GM11168 (cell line): ENCODE results near the gene SUSD6.

Experiments used
- in situ Hi-C: fragments of 300-500 bp; cut with MboI; formaldehyde crosslinking; loops from one replicate; pipeline ENCODE4 v1.12.0; 2022; ENCODE audit warnings: low sequenced_read_pairs; ENCODE audit not compliant: unreplicated experiment

SUSD6 gene

DNA sequence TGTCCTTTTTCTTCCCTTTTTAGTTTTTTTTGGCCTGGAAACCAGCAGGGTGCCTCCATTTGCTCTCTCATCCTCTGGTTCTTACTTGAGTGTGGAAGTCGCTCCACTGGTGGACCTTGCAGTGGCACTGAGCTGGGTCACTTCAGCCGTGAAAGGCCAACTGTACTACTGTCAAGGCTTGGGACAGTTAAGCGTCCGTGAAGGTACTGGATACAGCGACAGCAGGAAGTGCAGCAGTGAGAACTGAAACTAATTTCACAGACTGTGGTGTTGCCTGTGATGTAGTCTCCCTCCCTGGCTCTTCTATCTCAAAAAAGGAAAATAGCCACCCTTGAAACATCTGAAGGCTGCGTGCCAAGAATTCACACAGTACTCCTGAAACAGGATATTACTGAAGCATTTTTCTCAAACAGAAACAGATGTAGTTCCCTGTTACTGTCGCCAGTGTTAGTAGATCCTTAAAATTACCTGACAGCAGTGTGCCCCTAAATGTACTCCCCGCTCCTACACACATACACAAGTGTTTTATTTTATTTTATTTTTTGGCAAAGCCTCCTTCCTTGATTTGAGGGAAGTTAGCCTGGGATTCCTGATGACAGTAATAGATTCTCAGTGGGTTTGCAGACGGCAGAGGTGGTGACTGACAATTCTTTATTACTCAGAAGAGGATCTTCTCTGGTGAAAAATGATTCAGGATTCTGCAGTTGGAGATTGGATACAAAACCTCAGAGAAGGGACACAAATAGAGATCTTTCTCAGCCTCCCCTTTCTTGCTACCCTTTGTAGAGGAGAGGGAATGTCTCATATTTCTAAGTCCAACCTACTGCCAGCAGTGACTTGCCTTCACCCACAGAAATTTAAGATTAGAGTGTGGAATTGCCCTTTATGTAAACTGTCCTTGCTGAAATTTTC, 4.4 kb downstream of the SUSD6 start:
- in situ Hi-C loops = loop anchor here (10.0 kb wide), 1 partner anchor 49 kb away; no protein-coding TSS in a partner anchor

DNA sequence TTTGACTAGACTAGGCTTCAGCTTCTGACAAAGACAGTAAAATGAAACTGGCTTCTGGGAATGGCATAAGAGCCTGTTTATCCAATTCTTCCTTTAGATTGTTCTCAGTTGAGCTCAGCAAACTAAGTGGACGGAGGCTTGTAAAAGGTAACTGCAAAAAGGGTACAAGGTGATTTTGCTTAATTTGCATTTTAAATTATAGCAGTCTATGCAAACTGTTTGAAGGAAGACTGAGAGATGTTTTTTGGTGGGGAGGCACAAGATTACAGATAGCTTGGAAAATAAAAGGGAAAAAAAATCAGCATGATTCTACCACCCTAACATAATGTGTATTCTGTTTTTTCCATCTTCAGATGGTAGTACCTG, 5.0 kb downstream of the SUSD6 start:
- in situ Hi-C loops = loop anchor here (10.0 kb wide), 1 partner anchor 48 kb away; no protein-coding TSS in a partner anchor

DNA sequence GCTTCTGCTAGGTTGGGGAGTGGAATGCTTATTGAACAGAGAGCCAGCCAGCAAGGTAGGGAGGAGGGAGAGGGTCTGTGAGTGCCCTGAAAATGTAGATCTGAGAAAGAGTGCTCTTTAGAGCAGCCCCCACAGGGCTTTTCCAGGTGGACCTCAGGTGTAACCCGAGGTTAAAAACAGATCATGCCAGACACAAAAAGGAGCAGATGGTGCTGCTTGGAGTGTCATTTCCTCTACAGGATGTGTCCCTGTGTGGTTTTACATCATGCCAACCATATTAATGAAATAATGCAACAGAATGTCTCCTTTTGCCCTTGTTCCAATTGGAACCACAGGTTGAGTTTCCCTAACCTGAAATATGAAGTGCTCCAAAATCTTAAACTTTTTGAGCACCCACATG, 6.4 kb downstream of the SUSD6 start:
- in situ Hi-C loops = loop anchor here (10.0 kb wide), 1 partner anchor 47 kb away; no protein-coding TSS in a partner anchor

DNA sequence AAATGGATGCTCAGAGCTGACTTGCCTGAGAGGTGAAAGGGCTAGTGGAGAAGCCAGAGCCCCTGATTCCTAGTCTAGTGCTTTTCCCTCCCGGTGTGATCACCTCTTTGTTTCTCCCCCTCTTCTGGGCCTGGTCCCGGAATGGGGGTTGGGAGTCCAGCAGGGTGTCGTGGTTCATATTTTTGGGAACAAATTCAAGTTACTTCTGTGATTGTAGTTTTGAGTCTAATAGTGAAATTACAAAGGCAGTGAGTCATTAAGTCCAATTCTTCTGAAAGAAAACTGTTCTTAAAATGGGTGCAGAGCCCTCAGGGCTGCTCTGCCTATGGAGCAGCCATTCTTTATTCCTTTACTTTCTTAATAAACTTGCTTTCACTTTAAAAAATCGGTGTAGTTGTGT, 7.6 kb downstream of the SUSD6 start:
- in situ Hi-C loops = loop anchor here (10.0 kb wide), 1 partner anchor 46 kb away; no protein-coding TSS in a partner anchor

DNA sequence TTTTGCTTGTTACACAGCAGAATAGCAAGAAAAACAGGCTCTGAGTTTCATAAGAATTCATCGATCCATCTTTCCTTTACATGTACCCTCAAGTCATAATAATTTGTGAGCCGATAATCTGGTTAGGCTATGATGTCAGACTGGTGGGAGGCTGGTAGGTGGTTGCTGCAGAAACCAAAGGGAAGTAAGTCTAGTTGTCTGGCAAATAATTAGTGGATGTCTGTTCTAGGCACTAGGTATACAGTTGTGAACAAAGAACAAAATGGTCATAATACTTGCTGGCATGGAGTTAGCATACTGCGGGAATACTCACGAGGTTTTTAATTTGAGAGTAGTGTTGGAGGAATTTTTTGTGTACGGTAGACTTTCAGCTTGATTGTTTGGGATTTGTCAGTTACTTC, 8.8 kb downstream of the SUSD6 start:
- in situ Hi-C loops = no loop called here

DNA sequence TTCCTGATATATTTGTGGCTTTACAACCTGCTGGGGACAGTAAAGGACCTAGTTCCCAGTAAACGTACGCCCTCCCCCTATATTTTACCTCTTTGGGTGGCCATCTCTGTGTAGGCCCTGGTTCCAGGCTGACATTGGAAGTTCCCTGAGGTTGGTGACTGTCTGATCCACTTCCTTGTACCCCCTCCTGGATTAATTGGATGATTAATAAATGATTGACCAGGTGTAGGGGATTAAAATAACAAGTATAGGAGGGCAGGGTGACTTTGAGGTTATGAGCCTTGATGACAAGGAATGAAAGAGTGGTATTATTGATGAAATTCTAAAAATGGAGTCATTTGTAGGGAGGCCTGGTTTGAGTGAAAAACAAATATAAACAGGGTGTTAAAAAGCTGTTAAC, 9.6 kb downstream of the SUSD6 start:
- in situ Hi-C loops = no loop called here

DNA sequence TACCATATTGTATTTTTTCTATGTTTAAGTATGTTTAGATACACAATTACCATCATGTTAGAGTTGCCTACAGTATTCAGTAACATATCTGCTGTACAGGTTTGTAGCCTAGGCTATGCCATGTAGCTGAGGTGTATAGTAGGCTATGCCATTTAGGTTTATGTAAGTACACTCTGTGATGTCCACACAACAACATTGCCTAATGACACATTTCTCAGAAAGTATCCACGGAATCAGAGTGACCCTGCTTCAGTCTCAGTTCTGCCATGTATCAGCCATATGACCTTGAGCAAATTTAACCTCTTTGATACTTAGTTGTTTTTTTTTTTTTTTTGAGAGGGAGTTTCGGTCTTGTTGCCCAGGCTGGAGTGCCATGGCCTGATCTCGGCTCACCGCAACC, 12.7 kb downstream of the SUSD6 start:
- in situ Hi-C loops = no loop called here

DNA sequence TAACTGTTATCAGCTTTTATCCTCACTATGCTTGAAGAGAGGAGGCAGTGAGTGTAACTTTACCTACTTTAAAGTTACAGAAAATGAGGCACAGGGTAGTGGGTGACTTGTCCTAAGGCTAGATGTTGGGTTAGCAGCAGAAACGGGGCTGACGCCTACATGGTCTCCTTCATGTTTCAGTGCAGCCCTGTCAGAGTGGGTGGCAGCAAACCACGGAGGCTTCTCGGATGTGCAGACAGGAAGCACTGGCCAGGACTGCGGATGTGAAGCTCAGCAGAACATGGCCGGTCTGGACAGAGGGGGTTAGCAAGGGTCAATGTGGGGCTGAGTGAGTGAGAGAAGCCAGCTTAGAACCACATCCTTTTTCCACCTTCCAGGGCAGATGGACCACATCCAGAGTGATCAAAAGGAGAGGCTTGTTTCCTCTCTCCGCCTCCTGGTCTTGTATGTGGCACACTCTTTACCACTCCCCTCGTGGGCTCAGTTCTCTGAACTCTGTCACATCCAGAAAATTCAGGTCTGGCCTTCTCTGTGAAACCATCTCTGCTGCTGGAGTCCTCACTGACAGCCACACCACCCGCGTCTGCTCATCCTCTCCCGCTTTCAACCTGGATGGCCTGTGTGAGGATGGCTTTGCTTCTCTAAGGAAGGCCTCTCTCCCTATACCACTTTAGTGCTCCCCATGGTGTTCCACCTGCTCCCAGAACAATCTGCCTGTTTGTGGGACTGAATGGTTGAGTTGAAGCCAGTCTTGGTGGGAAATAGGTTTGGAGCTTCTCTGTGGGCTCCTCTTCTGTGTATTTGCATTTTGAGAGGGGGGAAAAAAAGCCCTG, 14.1 kb downstream of the SUSD6 start:
- in situ Hi-C loops = no loop called here

DNA sequence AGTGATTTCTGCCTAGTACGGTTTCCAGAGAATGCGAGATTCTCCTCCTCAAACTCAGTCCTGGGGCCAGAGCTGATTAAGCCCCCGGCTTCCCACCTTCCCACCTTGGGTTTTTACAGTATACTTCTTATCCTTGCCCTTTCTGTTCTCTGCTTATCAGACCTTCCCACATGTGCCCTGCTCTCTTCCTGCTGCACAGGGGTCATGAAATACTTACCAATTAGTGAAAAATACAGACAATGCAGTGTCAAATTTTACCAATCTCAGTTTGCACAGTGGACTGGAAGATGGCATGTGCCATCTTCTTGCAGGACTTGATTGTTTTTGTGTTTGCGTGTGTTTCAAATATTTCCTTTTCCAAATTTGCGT, 14.7 kb downstream of the SUSD6 start:
- in situ Hi-C loops = no loop called here

DNA sequence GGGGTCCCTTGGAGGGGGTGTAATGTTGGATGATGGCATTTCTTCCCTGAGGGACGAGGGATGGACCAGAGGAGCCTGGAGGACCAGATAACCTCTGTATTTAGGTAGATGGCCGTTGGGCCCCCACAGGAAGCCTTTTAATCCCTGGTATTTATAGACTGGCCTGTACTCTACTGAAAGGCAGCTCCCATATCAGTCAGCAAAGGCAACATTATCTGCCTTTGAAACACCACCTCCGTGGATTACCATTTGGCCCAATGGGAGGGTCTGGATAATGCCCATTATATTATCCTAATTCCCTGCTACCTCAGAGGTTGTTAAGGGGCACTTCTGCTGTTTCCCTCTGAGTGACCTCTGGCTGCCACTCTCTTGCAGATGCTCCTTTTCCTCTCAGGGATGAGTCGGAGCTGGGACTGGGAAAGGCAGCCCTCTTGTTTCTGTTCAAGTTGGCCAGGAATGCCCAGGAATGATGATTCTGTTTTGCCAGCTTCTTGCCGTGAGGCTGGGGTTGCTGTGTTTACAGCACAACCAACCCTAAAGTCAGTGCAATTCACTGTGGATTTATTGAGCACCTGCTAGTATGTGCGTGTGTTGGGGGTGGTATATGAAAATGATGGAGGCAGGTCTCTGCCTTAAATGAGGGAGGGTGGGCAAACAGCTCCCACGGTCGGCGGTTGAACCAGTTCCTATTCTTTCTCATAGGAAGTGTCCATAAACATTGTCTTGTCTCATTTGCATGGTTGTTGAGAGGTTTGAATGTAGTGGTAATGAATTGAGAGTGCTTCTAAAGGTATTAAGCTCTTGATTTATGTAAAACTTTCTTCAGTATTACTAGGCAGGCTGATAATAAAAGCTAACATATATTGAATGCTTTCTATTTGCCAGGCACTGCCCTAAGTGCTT, 18.1 kb downstream of the SUSD6 start:
- in situ Hi-C loops = no loop called here

DNA sequence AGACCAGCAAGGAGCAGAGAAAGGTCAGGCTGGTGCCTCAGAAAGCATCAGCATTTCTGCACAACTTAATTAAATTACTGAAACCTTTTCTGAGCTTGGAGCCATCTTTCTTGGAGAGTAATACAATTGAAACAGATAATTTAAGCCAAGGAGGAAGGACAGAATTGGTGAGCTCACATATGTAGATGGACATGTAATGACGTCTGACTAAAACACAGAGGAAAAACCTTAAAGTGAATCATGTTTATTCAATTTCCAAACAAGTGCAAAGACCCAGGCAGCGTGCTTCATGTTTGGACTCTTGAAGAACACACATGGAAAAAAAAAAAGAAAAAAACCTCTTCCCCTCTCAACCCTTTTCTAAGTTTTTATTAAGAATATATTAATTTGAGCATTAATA, 19.0 kb downstream of the SUSD6 start:
- in situ Hi-C loops = no loop called here

DNA sequence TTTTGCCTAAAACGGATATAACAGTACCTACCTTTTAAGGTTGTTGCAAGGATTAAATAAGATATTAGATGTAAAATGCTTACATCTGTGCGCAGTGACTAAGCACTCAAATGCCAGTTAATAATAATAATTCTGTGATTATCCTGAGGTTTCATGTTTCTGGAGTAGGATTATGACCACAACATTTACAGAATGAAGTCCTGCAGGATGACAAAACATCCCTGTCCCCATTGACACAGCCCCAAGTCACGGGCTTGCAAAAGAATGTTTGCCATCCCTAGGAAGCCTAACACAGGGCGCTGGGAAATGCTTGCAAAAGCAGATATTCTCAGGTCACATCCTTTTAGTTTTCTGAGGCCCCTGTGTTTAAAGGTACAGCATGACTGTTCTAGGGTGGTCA, 20.1 kb downstream of the SUSD6 start:
- in situ Hi-C loops = no loop called here

DNA sequence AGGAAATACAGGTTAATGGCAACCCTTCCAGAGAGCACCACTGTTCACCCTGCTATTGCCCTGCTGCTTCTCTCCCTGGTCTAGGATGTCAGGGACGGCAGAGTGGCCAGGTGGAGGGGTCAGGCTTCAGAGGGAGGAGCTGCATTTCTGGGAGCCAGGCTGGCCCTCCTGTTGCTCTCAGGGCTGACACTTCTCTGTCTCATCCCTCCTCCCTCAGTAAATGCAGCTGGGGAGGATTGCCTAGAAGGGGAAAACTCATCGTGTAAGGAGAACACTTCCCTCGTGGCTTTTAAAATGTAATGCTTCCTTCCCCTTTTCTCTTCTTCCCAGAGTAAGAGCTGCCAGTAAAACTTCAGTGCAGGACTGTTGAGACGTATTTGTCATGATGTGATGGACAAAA, 20.8 kb downstream of the SUSD6 start:
- in situ Hi-C loops = no loop called here

DNA sequence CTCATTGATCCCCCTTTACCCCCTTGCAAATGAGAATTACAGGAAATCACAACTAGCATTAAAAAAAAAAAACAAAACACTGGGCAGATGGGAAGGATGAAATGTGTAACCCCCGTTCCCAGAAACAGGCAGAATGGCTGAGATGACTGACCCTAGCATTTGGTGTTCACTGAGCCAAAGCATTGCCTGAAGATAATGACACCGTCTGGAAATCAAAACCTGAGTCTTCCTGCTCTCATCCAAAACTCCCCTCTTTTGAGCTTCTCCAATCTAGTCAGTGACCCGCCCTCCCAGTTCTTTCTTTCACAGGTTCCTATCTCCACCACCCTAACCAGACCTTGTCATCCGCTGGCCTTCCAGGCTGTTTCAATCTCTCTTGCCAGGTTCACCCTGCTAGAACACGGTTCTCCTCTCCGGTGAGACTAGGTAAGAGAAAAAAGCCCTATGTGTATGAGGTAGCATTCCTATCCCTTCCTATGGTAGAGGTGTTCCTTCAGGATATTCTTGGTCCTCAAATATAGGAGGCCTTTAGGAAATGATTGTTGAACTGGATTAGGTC, 21.3 kb downstream of the SUSD6 start:
- in situ Hi-C loops = no loop called here

DNA sequence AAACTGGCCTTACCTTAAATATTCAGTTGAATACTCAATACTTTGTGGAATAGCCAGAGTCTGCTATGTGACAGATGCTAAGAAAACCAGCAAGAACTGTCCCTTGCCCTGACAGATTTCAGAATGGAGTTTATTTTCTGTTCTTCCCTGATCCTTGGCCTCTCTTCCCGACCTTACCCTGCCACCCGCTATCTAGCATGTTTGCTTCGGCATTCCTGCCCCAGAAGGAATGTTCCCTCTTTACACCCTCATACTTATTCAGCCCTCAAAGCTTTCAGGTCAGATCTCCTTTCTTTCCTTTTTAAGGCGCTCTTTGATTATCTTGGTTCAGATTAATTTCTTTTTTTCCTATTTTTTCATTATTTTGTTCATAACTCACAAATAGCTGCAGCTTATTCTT, 21.8 kb downstream of the SUSD6 start:
- in situ Hi-C loops = no loop called here

DNA sequence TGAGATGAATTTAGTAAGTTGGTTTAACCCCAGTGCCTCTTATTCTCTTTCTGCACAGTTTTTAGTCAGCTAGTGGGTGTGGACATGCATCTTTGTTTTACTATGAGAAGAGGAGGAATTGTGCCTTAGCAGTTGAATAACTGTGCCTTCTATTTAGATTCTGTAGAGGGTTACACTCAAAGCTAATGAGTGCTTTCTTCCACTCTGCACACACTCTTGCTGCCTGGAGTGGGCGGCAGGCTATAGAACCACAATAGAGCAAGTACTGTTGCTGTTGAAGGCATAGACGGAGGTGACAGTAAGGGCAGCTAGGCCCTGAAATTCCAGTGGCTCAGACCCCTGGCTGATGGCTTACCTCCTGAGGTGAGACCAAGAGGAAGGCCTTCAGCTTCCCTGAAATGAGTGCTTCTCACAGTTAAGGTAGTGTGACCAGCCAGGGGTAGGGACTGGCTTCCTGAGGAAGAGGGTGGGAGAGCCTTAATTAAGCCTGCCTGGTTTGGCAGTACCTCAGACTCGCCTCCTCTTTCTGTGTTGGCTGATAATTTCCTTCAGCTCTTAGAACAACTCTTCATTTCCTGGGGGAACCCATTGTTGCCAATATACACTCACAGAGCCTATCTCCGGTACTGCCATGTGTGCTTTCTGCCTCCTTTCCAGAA, 24.7 kb downstream of the SUSD6 start:
- in situ Hi-C loops = no loop called here

DNA sequence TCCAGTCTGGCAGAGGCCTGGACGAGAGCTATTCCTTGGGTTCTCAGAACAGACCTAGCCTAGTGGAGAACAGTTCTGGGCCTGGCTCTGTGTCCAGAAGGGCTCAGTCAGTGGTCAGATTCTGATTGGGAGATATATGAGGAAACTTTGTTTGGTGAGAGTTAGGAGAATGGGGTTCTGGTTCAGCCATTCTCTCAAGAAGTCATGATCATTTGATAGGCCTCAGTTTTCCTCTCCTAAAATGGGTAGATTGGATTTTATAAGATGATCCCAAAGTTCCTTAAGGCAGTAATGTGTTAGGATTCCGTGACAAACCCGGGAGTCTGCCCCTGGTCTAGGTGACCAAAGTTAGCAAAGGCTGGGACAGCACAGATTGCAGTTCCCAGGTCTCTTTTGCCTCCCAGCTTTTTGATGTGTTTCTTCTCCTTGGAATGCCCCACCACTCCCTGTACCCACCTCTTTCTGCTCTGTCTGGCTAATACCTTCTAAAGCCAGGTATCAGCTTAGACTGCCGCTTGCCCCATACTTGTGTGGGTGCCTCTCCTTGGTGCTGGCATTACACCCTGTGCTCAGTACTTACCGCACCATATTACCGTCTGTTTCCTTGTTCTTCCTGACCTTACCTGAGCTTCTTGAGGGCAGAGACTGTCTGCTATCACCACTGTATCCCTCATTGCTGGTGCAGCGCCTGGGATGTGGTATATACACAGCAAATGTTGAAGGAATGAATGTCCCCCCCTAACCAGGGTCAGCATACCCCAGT, 25.5 kb downstream of the SUSD6 start:
- in situ Hi-C loops = no loop called here

DNA sequence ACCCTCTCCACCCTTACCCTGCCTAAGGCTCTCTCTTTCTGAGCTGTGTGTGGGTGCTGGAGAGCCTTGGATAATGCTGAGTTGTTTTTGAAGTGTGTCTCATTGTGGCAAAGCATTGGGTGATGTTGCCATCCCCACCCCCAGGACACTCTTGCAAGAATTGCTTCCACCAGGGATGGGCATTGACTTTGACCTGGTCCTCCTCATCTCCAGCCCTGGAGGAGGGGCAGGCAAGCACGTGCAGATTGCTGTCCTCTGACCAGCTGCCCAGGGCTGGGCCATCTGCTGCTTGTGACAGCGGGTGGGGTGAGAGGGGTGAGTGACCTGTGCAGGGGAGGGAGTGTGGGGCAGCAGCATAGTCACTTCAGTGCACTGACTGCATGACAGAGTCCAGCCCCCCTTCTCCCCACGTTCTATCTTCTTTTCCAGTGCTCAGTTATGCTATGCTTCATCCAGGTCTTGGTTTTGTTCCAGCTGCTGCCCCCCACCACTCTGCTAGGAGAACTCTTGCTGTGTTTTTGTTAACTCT, 26.2 kb downstream of the SUSD6 start:
- in situ Hi-C loops = no loop called here

DNA sequence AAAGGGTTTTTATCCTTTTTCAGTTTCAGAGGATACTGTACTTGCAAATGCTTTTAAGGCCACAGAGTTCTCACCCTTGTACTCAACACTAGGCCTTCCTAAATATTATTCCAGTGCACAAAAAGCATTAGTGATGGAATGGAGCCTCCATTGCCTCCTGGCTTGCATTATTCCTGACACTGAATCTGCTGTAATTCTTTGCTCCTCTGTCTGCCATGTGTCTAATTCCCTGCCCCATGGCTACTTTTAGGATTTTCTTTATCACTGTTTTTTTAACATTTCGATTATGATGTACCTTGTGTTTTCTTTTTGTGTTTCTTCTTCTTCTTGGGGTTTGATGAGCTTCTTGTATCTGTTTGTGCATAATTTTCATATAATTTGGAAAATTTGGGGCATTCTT, 29.5 kb downstream of the SUSD6 start:
- in situ Hi-C loops = no loop called here
